Psoas muscle (tissue), 8 donors: ENCODE data around the gene ZNF138. TPM values are rescaled to one million over a fixed set of nuclear protein-coding genes. Genes with fewer than 3 reads are reported as not detected.

Source experiments
- ATAC-seq, 4 donors: fragments of 200-7000 bp; cut with Tn5 transposase; one replicate each; pipeline ENCODE4 v1.9.1; 2020; ENCODE audit warnings: moderate library complexity in 3 of 4, mild to moderate bottlenecking in 2 of 4
- DNase-seq, 2 donors: peaks; one replicate each; pipeline ENCODE4 v3.0.0-alpha.2; 2020
- H3K27ac ChIP-seq: fragments of 200-600 bp; one replicate; pipeline ENCODE4 v1.8.0; 2022
- H3K27me3 ChIP-seq, 3 donors: fragments of 200-600 bp in 1 of 3; one replicate each; pipeline versions ENCODE4 v1.6.1 to v1.8.0; 2013 to 2022; ENCODE audit warnings: low read length in 2 of 3, mild to moderate bottlenecking in 2 of 3, moderate library complexity in 1 of 3; ENCODE audit not compliant: insufficient read depth in 3 of 3
- H3K36me3 ChIP-seq, 2 donors: fragments of 200-600 bp in 1 of 2; one replicate each; pipeline versions ENCODE4 v1.6.1 to v1.8.0; 2013 to 2022; ENCODE audit warnings: low read depth in 1 of 2, mild to moderate bottlenecking in 1 of 2, moderate library complexity in 1 of 2; ENCODE audit not compliant: insufficient read depth in 1 of 2
- H3K4me1 ChIP-seq: fragments of 200-600 bp; one replicate; pipeline ENCODE4 v1.8.0; 2022
- H3K4me3 ChIP-seq: fragments of 200-600 bp; one replicate; pipeline ENCODE4 v1.8.0; 2022; ENCODE audit warnings: mild to moderate bottlenecking
- H3K9me3 ChIP-seq: fragments of 200-600 bp; one replicate; pipeline ENCODE4 v1.8.0; 2022
- CTCF ChIP-seq: fragments of 200-600 bp; IDR thresholded peaks from one replicate; pipeline ENCODE4 v1.8.0; 2022; ENCODE audit warnings: antibody characterized with exemption
- WGBS, 3 donors: extraction: QIAGEN DNeasy Blood & Tissue Kit; methylation state at CpG; one replicate each; pipeline versions ENCODE4 v1.1.6 to v1.1.7; 2013; 5-methylcytosine and 5-hydroxymethylcytosine counted together
- intact Hi-C, 2 donors: fragments of 100-400 bp; cut with DNase I; formaldehyde crosslinking; loops; one replicate each; pipeline versions ENCODE4 v1.11.0 to v1.14.2; 2022
- polyA plus RNA-seq, 3 donors: library from polyadenylated mRNA; stranded (reverse); fragments of 200-250 nt; gene quantifications; one replicate each; pipeline ENCODE4 v1.2.3, GENCODE V29; 2013
- total RNA-seq, 4 donors: library from RNA; stranded (reverse); fragmentation: NEBNext Ultra II Directional in 2 of 4; extraction: Animal tissue kit (Norgen Biotek cat#: 25700) in 2 of 4; gene quantifications; one replicate each; pipeline versions ENCODE4 v1.2.1 to v1.2.4, GENCODE V29; 2021 to 2023
- donor health status: healthy with polysubstance abuse.
- donor health status: DM: no; HTN: no; CAD: no; lungs with moderate emphysema.
- donor health status: Bipolar disorder and iron deficiency.
- donor health status: healthy.
- donor health status: DM: yes; HTN: yes; CAD: no.
- donor health status: DM: no; HTN: no; CAD: no.
- donor health status: DM: no; HTN: no; CAD: no.
- donor health status: DM: yes; HTN: yes; CAD: no.

The ZNF138 gene
- total and polyA plus RNA-seq, 7 donors = 2.6 to 11.7 (median 4.7) TPM

GRCh38 chr7:64873155-64873500, 78.9 kb downstream of the ZNF138 start:
- peaks cover 0 to 3% (median 1%) of the 10 kb centered on the region in 3 donors for H3K27me3 ChIP-seq
- H3K4me3 ChIP-seq = no peak overlapping the region
- no peaks in the 10 kb centered on the region for H3K4me1 ChIP-seq
- intact Hi-C loops = no loop called here
- 92 to 94% (median 93%) methylated on average over 10 of the region's 10 CpGs for WGBS, 3 donors
- no peak for DNase-seq
- TF ChIP-seq CTCF = no peak
- no peak for ATAC-seq
- H3K9me3 ChIP-seq = no peaks in the 10 kb centered on the region
- H3K36me3 ChIP-seq = no peaks in the 10 kb centered on the region
- H3K27ac ChIP-seq = no peak overlapping the region

GRCh38 chr7:64873517-64873916, 79.3 kb downstream of the ZNF138 start:
- Histone ChIP-seq H3K27me3 (peaks cover 0 to 3% (median 1%) of the 10 kb centered on the region in 3 donors), H3K9me3 (no peaks in the 10 kb centered on the region), H3K4me1 (no peaks in the 10 kb centered on the region), H3K27ac (no peak overlapping the region), H3K36me3 (no peaks in the 10 kb centered on the region), H3K4me3 (no peak overlapping the region)
- WGBS, 3 donors = 62 to 70% (median 64%) methylated on average over 5 of the region's 5 CpGs
- intact Hi-C loops = no loop called here
- no peak for DNase-seq
- no peak for TF ChIP-seq CTCF
- ATAC-seq = no peak

- H3K36me3 ChIP-seq = no peaks in the 10 kb centered on the region
- 67 to 71% (median 67%) methylated on average over 10 of the region's 10 CpGs for WGBS, 3 donors
- no peak for TF ChIP-seq CTCF
- intact Hi-C loops = no loop called here
- ATAC-seq (no peak), DNase-seq (no peak)
- H3K9me3 ChIP-seq = no peaks in the 10 kb centered on the region
- H3K27ac ChIP-seq = no peak overlapping the region
- peaks cover 0 to 3% (median 1%) of the 10 kb centered on the region in 3 donors for H3K27me3 ChIP-seq
- H3K4me1 ChIP-seq = no peaks in the 10 kb centered on the region
- H3K4me3 ChIP-seq = no peak overlapping the region
Observed at GRCh38 chr7:64874114-64874513, 79.9 kb downstream of the ZNF138 start.

- ATAC-seq (no peak), DNase-seq (no peak)
- no peak overlapping the region for H3K27ac ChIP-seq
- no peaks in the 10 kb centered on the region for H3K36me3 ChIP-seq
- no peaks in the 10 kb centered on the region for H3K9me3 ChIP-seq
- H3K27me3 ChIP-seq = peaks cover 0 to 3% (median 1%) of the 10 kb centered on the region in 3 donors
- no peaks in the 10 kb centered on the region for H3K4me1 ChIP-seq
- no peak for TF ChIP-seq CTCF
- intact Hi-C loops = no loop called here
- H3K4me3 ChIP-seq = no peak overlapping the region
- 80 to 89% (median 82%) methylated on average over 23 of the region's 23 CpGs for WGBS, 3 donors
Observed at GRCh38 chr7:64874562-64875250, 80.5 kb downstream of the ZNF138 start.

- no peak for ATAC-seq
- Histone ChIP-seq H3K9me3 (no peaks in the 10 kb centered on the region), H3K4me3 (no peak overlapping the region), H3K27ac (no peak overlapping the region), H3K27me3 (peaks cover 0 to 3% (median 1%) of the 10 kb centered on the region in 3 donors), H3K4me1 (no peaks in the 10 kb centered on the region), H3K36me3 (no peaks in the 10 kb centered on the region)
- DNase-seq = no peak
- WGBS, 3 donors = 82 to 89% (median 89%) methylated on average over 18 of the region's 18 CpGs
- intact Hi-C loops = no loop called here
- no peak for TF ChIP-seq CTCF
Observed at GRCh38 chr7:64875258-64875657, 81.0 kb downstream of the ZNF138 start.
